SK-N-SH (cell line): Measurements from ENCODE around the gene UBE4B. TPM values are rescaled to one million over a fixed set of nuclear protein-coding genes. Genes with fewer than 3 reads are reported as not detected.

Experiments
- CTCF ChIA-PET: fragments of 300-600, 350-600 bp; formaldehyde crosslinking; extraction: SDS; loops from one replicate; lab custom pipeline; 2021; lab: Yijun Ruan, JAX
- POLR2A ChIA-PET: fragments of 350-600 bp; sonication (Branson Sonifier 250); formaldehyde crosslinking; extraction: SDS; loops from one replicate; lab custom pipeline; 2020; ENCODE audit warnings: antibody characterized with exemption, inconsistent platforms; lab: Yijun Ruan, JAX
- DNase-seq: peaks from one replicate; pipeline ENCODE4 v3.0.0; 2012
- H2AFZ ChIP-seq: fragments of 200-600 bp; sonication (generic); 2 replicates; pipeline ENCODE4 v1.8.1; 2016; ENCODE audit warnings: antibody characterized with exemption, mild to moderate bottlenecking, low read depth
- H3F3A ChIP-seq: fragments of 200-600 bp; sonication (generic); replicated peaks from 2 replicates; pipeline ENCODE3; 2016; ENCODE audit warnings: antibody characterized with exemption, mild to moderate bottlenecking; ENCODE audit not compliant: insufficient read depth
- H3K27ac ChIP-seq, 2 experiments: fragments of 200-500 bp in 1 of 2; fragments of 200-600 bp in 1 of 2; sonication (Bioruptor generic) in 1 of 2; sonication (generic), shearing (Covaris generic) in 1 of 2; 2 replicates each; pipeline versions ENCODE4 v1.5.1 to v1.6.1; 2014 to 2016; ENCODE audit warnings: low read depth in 2 of 2, inconsistent platforms in 1 of 2, low read length in 1 of 2, mild to moderate bottlenecking in 1 of 2, mixed read lengths in 1 of 2
- H3K27me3 ChIP-seq: fragments of 200-600 bp; sonication (generic), shearing (Covaris generic); 2 replicates; pipeline ENCODE4 v1.6.1; 2016; ENCODE audit warnings: mixed run types; ENCODE audit not compliant: insufficient read depth
- H3K36me3 ChIP-seq, 2 experiments: fragments of 200-500 bp in 1 of 2; fragments of 200-600 bp in 1 of 2; sonication (Bioruptor generic) in 1 of 2; sonication (generic) in 1 of 2; replicated peaks in 1 of 2; 2 replicates each; pipeline versions ENCODE3 to v1.5.1; 2014 to 2016; ENCODE audit warnings: low read length in 1 of 2, mild to moderate bottlenecking in 1 of 2; ENCODE audit not compliant: insufficient read depth in 2 of 2, control insufficient read depth in 1 of 2
- H3K4me1 ChIP-seq, 2 experiments: fragments of 200-500 bp in 1 of 2; fragments of 200-600 bp in 1 of 2; sonication (Bioruptor generic) in 1 of 2; sonication (generic), shearing (Covaris generic) in 1 of 2; 2 replicates each; pipeline versions ENCODE4 v1.5.1 to v1.6.1; 2014 to 2016; ENCODE audit warnings: low read depth in 1 of 2, low read length in 1 of 2, mixed run types in 1 of 2; ENCODE audit not compliant: insufficient read depth in 2 of 2, control insufficient read depth in 1 of 2
- H3K4me2 ChIP-seq: fragments of 200-600 bp; sonication (generic), shearing (Covaris generic); 2 replicates; pipeline ENCODE4 v1.6.1; 2017; ENCODE audit warnings: mixed run types
- H3K4me3 ChIP-seq, 2 experiments: fragments of 200-500 bp in 1 of 2; fragments of 200-600 bp in 1 of 2; sonication (Bioruptor generic) in 1 of 2; sonication (generic), shearing (Covaris generic) in 1 of 2; 2 replicates each; pipeline versions ENCODE4 v1.5.1 to v1.8.1; 2014 to 2016; ENCODE audit warnings: low read depth in 2 of 2, inconsistent platforms in 1 of 2, low read length in 1 of 2, mild to moderate bottlenecking in 1 of 2, mixed read lengths in 1 of 2, moderate library complexity in 1 of 2
- H3K79me2 ChIP-seq: fragments of 200-600 bp; sonication (generic); 2 replicates; pipeline ENCODE4 v1.8.1; 2017; ENCODE audit warnings: mild to moderate bottlenecking; ENCODE audit not compliant: insufficient read depth
- H3K9ac ChIP-seq: fragments of 200-600 bp; sonication (generic); 2 replicates; pipeline ENCODE4 v1.6.1; 2017; ENCODE audit warnings: mixed run types
- H3K9me2 ChIP-seq: fragments of 200-600 bp; sonication (generic); 2 replicates; pipeline ENCODE4 v1.6.1; 2017; ENCODE audit warnings: mixed run types
- H3K9me3 ChIP-seq: fragments of 200-600 bp; sonication (generic); 2 replicates; pipeline ENCODE4 v1.6.1; 2017; ENCODE audit warnings: mixed run types, mild to moderate bottlenecking, moderate library complexity
- H4K20me1 ChIP-seq: fragments of 200-600 bp; sonication (generic); 2 replicates; pipeline ENCODE4 v1.6.1; 2017; ENCODE audit warnings: mild to moderate bottlenecking, mixed run types; ENCODE audit not compliant: insufficient read depth
- CTCF ChIP-seq: fragments of 200-600 bp; sonication (generic); IDR thresholded peaks from 2 replicates; pipeline ENCODE4 v1.6.1; 2017; ENCODE audit warnings: antibody characterized with exemption, mild to moderate bottlenecking, moderate library complexity
- EZH2phosphoT487 ChIP-seq: fragments of 200-600 bp; sonication (generic); IDR thresholded peaks from 2 replicates; pipeline ENCODE4 v1.6.1; 2017; ENCODE audit warnings: low read depth, mixed run types, mild to moderate bottlenecking, antibody characterized with exemption, moderate library complexity, borderline replicate concordance
- FOSL2 ChIP-seq: IDR thresholded peaks from 2 replicates; pipeline ENCODE4 v1.4.0; 2012; ENCODE audit warnings: low read depth, mild to moderate bottlenecking, moderate library complexity, borderline replicate concordance
- FOXM1 ChIP-seq: IDR thresholded peaks from 2 replicates; pipeline ENCODE4 v1.4.0; 2012; ENCODE audit warnings: low read depth, mild to moderate bottlenecking
- JUND ChIP-seq: IDR thresholded peaks from 2 replicates; pipeline ENCODE4 v1.4.0; 2012
- MEF2A ChIP-seq: IDR thresholded peaks from 2 replicates; pipeline ENCODE4 v1.4.0; 2012; ENCODE audit warnings: low read depth, borderline replicate concordance
- POLR2AphosphoS5 ChIP-seq: IDR thresholded peaks from 2 replicates; pipeline ENCODE4 v1.6.1; 2012; ENCODE audit warnings: low read depth, low read length
- REST ChIP-seq: IDR thresholded peaks from 2 replicates; pipeline ENCODE4 v1.6.1; 2012; ENCODE audit warnings: mild to moderate bottlenecking, low read depth, low read length, moderate library complexity
- RFX5 ChIP-seq: IDR thresholded peaks from 2 replicates; pipeline ENCODE4 v1.6.1; 2012; ENCODE audit warnings: mild to moderate bottlenecking, improper control_type of control experiment, low read length
- RXRA ChIP-seq: IDR thresholded peaks from 2 replicates; pipeline ENCODE4 v1.4.0; 2012; ENCODE audit warnings: low read depth, mild to moderate bottlenecking, borderline replicate concordance
- SIN3A ChIP-seq: IDR thresholded peaks from 2 replicates; pipeline ENCODE4 v1.6.1; 2012; ENCODE audit warnings: low read depth, mild to moderate bottlenecking, low read length, moderate library complexity, borderline replicate concordance
- SMC3 ChIP-seq: IDR thresholded peaks from 2 replicates; pipeline ENCODE4 v1.6.1; 2012; ENCODE audit warnings: low read depth, low read length, improper control_type of control experiment
- TAF1 ChIP-seq: IDR thresholded peaks from 2 replicates; pipeline ENCODE4 v1.6.1; 2012; ENCODE audit warnings: low read depth, mild to moderate bottlenecking, low read length, moderate library complexity, borderline replicate concordance
- ZBTB33 ChIP-seq: IDR thresholded peaks from 2 replicates; pipeline ENCODE4 v1.4.0; 2012; ENCODE audit warnings: low read depth, borderline replicate concordance
- WGBS: methylation state at CpG from one replicate; pipeline ENCODE4 v1.1.6; 2017; ENCODE audit warnings: low lambda C conversion rate; 5-methylcytosine and 5-hydroxymethylcytosine counted together
- polyA plus RNA-seq, 3 experiments: library from polyadenylated mRNA; depleted of rRNA; stranded (reverse); fragments of >200 nt; gene quantifications; 2 replicates each; pipeline ENCODE4 v1.2.3, GENCODE V29; 2012

Gene UBE4B
- polyA plus RNA-seq, 1 of the 3 experiments (the other 2 are of a cell fraction), result 19.1 TPM

GRCh38 chr1:10160173-10160572, 127.4 kb downstream of the UBE4B start:
- Histone ChIP-seq H3K79me2 (no peaks in the 10 kb centered on the region), H4K20me1 (no peaks in the 10 kb centered on the region), H3K4me2 (no peak overlapping the region), H3K9me3 (no peaks in the 10 kb centered on the region), H3K4me1 (no peaks in the 10 kb centered on the region), H3K9ac (no peak overlapping the region), H2AFZ (no peak overlapping the region), H3K36me3 (peaks cover 9 to 24% of the 10 kb centered on the region in 2 experiments), H3K27ac (no peak overlapping the region), H3K27me3 (no peaks in the 10 kb centered on the region), H3F3A (peaks cover 5% of the 10 kb centered on the region), H3K4me3 (no peak overlapping the region), H3K9me2 (no peaks in the 10 kb centered on the region)
- DNase-seq, result no peak
- WGBS, result 89% methylated on average over 3 of the region's 3 CpGs
- ChIA-PET POLR2A (no interaction called here), CTCF (interaction anchor here (1.3 kb wide), 1 partner anchor 10 kb away, joined by 5 read pairs; no protein-coding TSS in a partner anchor)
- TF ChIP-seq EZH2phosphoT487 (no peak), MEF2A (no peak), RXRA (no peak), SIN3A (no peak), JUND (no peak), ZBTB33 (no peak), FOSL2 (no peak), POLR2AphosphoS5 (no peak), FOXM1 (no peak), TAF1 (no peak), REST (no peak), RFX5 (no peak), CTCF (no peak), SMC3 (no peak)
